GM12878 (cell line): ENCODE measurements around the gene ZCCHC2.

Experiments
- CBX5 ChIP-seq: sonication (generic); IDR thresholded peaks from 2 replicates; pipeline ENCODE4 v1.6.1; 2016; ENCODE audit warnings: low read depth, moderate library complexity, mild to moderate bottlenecking, inconsistent platforms
- EGR1 ChIP-seq, 2 experiments: IDR thresholded peaks; 1 replicate in 1 of 2; 2 replicates in 1 of 2; pipeline ENCODE4 v1.6.1; 2011 to 2012; ENCODE audit warnings: low read depth in 2 of 2, low read length in 2 of 2, borderline replicate concordance in 1 of 2, mild to moderate bottlenecking in 1 of 2, moderate library complexity in 1 of 2
- ESRRA ChIP-seq: IDR thresholded peaks from 2 replicates; pipeline ENCODE4 v1.6.1; 2012; ENCODE audit warnings: mild to moderate bottlenecking, low read length, improper control_type of control experiment
- LARP7 ChIP-seq: fragments of 450-650 bp; IDR thresholded peaks from 2 replicates; pipeline ENCODE4 v1.6.1; 2017; ENCODE audit warnings: mild to moderate bottlenecking
- POLR2A ChIP-seq: IDR thresholded peaks from 2 replicates; pipeline ENCODE4 v1.6.1; 2011; ENCODE audit warnings: low read depth, mild to moderate bottlenecking, low read length
- TF ChIP-seq, protein P1 (sequence below): IDR thresholded peaks from 2 replicates; pipeline ENCODE4 v1.6.1; 2011; ENCODE audit warnings: low read depth, low read length, improper control_type of control experiment, borderline replicate concordance
- TF ChIP-seq, protein P2 (sequence below), 3 experiments: IDR thresholded peaks in 2 of 3; conservative IDR thresholded peaks in 1 of 3; 2 replicates each; pipeline ENCODE4 v1.5.1; 2011; ENCODE audit warnings: low read depth in 3 of 3, low read length in 3 of 3, mild to moderate bottlenecking in 3 of 3, control low read depth in 2 of 3, moderate library complexity in 2 of 3, inconsistent platforms in 1 of 3, mixed read lengths in 1 of 3; ENCODE audit not compliant: control insufficient read depth in 2 of 3, insufficient read depth in 1 of 3; ENCODE audit errors: extremely low read depth in 1 of 3

DNA sequence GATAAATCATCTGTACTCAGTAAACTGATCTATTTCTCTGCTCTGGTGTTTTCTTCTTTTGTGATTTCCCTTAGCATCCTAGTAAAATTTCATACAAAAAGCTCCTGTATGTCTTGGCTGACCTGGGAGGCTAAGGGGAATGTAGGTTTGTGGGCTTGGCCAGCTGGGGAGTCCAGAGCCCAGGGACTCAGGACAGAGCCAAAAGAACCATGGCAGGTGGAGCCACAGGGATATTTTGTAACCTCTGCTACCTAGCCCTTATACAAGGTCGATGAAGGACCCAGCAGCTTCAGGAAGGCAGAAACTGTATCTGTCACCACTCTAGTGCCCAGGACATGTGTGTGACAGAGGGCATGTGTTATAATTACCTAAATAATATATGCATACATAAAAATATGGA lies 22.7 kb upstream of the ZCCHC2 start:
- TF ChIP-seq CBX5 (no peak), EGR1 (IDR thresholded peaks at IDR 0.05; ENCODE audit: borderline replicate concordance in 1 of 2, low read depth in 2 of 2, low read length in 2 of 2) (no peak), ESRRA (no peak), POLR2A (no peak), LARP7 (no peak)
- TF ChIP-seq, protein P1, sequence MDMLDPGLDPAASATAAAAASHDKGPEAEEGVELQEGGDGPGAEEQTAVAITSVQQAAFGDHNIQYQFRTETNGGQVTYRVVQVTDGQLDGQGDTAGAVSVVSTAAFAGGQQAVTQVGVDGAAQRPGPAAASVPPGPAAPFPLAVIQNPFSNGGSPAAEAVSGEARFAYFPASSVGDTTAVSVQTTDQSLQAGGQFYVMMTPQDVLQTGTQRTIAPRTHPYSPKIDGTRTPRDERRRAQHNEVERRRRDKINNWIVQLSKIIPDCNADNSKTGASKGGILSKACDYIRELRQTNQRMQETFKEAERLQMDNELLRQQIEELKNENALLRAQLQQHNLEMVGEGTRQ: no peak
- TF ChIP-seq, protein P2, sequence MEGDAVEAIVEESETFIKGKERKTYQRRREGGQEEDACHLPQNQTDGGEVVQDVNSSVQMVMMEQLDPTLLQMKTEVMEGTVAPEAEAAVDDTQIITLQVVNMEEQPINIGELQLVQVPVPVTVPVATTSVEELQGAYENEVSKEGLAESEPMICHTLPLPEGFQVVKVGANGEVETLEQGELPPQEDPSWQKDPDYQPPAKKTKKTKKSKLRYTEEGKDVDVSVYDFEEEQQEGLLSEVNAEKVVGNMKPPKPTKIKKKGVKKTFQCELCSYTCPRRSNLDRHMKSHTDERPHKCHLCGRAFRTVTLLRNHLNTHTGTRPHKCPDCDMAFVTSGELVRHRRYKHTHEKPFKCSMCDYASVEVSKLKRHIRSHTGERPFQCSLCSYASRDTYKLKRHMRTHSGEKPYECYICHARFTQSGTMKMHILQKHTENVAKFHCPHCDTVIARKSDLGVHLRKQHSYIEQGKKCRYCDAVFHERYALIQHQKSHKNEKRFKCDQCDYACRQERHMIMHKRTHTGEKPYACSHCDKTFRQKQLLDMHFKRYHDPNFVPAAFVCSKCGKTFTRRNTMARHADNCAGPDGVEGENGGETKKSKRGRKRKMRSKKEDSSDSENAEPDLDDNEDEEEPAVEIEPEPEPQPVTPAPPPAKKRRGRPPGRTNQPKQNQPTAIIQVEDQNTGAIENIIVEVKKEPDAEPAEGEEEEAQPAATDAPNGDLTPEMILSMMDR (IDR thresholded peaks at IDR 0.05 in 2 of 3, conservative IDR thresholded peaks at IDR 0.05 in 1 of 3; ENCODE audit: control insufficient read depth in 2 of 3, extremely low read depth in 1 of 3, insufficient read depth in 1 of 3, low read depth in 3 of 3, low read length in 3 of 3): no peak
